HCT116 (cell line): ENCODE measurements around the gene RANBP17. TPM values are rescaled to one million over a fixed set of nuclear protein-coding genes. Genes with fewer than 3 reads are reported as not detected.
A peak's percentile ranks its signal among the peaks of the same experiment; 100 is the strongest.

ENCODE experiments used
- ATAC-seq: fragments of 200-7000 bp; cut with Tn5 transposase; 2 replicates; pipeline ENCODE4 v1.9.1; 2020; ENCODE audit warnings: mild to moderate bottlenecking, moderate library complexity
- BruUV-seq: library from RNA; stranded (reverse); fragments of 400-500 nt; replicated peaks from 2 replicates; lab custom pipeline; 2021; lab: Mats Ljungman, UMichigan
- CTCF ChIA-PET: fragments of 300-600 bp; sonication (Branson Sonifier 250); formaldehyde crosslinking; loops from one replicate; lab custom pipeline; 2021; ENCODE audit warnings: antibody characterized with exemption; lab: Charles Lee
- POLR2A ChIA-PET: fragments of 300-600, 350-600 bp; sonication (Branson Sonifier 250); formaldehyde crosslinking; loops from one replicate; lab custom pipeline; 2021; ENCODE audit warnings: antibody characterized with exemption; lab: Charles Lee
- RAD21 ChIA-PET, 2 experiments: fragments of 300-600 bp; sonication (Branson Sonifier 250); formaldehyde crosslinking; loops; one replicate each; lab custom pipeline; 2023; ENCODE audit warnings: low total read pairs in 2 of 2; ENCODE audit not compliant: uncharacterized antibody in 2 of 2, unreplicated experiment in 2 of 2, low non-redundant PET in 1 of 2; lab: Charles Lee
- DNase-seq: peaks from one replicate; pipeline ENCODE4 v3.0.0-alpha.2; 2010; ENCODE audit warnings: low read depth, low spot score
- H2AFZ ChIP-seq: fragments of 200-600 bp; shearing (Covaris generic), sonication (generic); 2 replicates; pipeline ENCODE4 v1.6.1; 2017; ENCODE audit warnings: low read depth, mixed run types, mixed read lengths, antibody characterized with exemption, low read length; ENCODE audit not compliant: poor library complexity, severe bottlenecking
- H3K27ac ChIP-seq: 2 replicates; pipeline ENCODE4 v1.5.1; 2012; ENCODE audit warnings: low read depth, low read length
- H3K27me3 ChIP-seq: fragments of 200-600 bp; sonication (generic); 2 replicates; pipeline ENCODE4 v1.6.1; 2016; ENCODE audit warnings: mixed run types, low read length, mixed read lengths; ENCODE audit not compliant: insufficient read depth
- H3K36me3 ChIP-seq, 2 experiments: fragments of 200-500 bp in 1 of 2; fragments of 200-600 bp in 1 of 2; sonication (Bioruptor generic) in 1 of 2; sonication (generic) in 1 of 2; 2 replicates each; pipeline versions ENCODE4 v1.5.1 to v1.6.1; 2014 to 2016; ENCODE audit warnings: low read length in 2 of 2, inconsistent platforms in 1 of 2, mixed read lengths in 1 of 2, mixed run types in 1 of 2; ENCODE audit not compliant: insufficient read depth in 2 of 2, control insufficient read depth in 1 of 2
- H3K4me1 ChIP-seq, 2 experiments: fragments of 200-600 bp in 1 of 2; sonication (generic) in 1 of 2; 2 replicates each; pipeline versions ENCODE4 v1.5.1 to v1.6.1; 2012 to 2017; ENCODE audit warnings: low read length in 2 of 2, inconsistent platforms in 1 of 2, mild to moderate bottlenecking in 1 of 2, mixed read lengths in 1 of 2, mixed run types in 1 of 2, moderate library complexity in 1 of 2; ENCODE audit not compliant: insufficient read depth in 2 of 2, control insufficient read depth in 1 of 2
- H3K4me2 ChIP-seq: fragments of 200-600 bp; sonication (generic); 2 replicates; pipeline ENCODE4 v1.6.1; 2017; ENCODE audit warnings: mixed run types, low read length, mixed read lengths
- H3K4me3 ChIP-seq, 2 experiments: fragments of 200-600 bp in 1 of 2; sonication (generic) in 1 of 2; replicated peaks in 1 of 2; 2 replicates each; pipeline ENCODE4 v1.5.1; 2011 to 2016; ENCODE audit warnings: low read length in 2 of 2, control low read depth in 1 of 2, low read depth in 1 of 2, mild to moderate bottlenecking in 1 of 2, mixed read lengths in 1 of 2, mixed run types in 1 of 2
- H3K79me2 ChIP-seq: fragments of 200-600 bp; sonication (generic); 2 replicates; pipeline ENCODE4 v1.6.1; 2017; ENCODE audit warnings: mild to moderate bottlenecking, mixed run types, low read length, moderate library complexity, mixed read lengths; ENCODE audit not compliant: insufficient read depth
- H3K9ac ChIP-seq: fragments of 200-600 bp; sonication (generic); 2 replicates; pipeline ENCODE4 v1.6.1; 2016; ENCODE audit warnings: low read length, mixed read lengths
- H3K9me2 ChIP-seq: fragments of 200-600 bp; sonication (generic), shearing (Covaris generic); 2 replicates; pipeline ENCODE4 v1.6.1; 2017; ENCODE audit warnings: mixed run types, mild to moderate bottlenecking, moderate library complexity; ENCODE audit not compliant: insufficient read depth
- H3K9me3 ChIP-seq, 2 experiments: fragments of 200-500 bp in 1 of 2; fragments of 200-600 bp in 1 of 2; sonication (Bioruptor generic) in 1 of 2; sonication (generic) in 1 of 2; 2 replicates each; pipeline ENCODE4 v1.6.1; 2014 to 2017; ENCODE audit warnings: low read length in 2 of 2, mixed read lengths in 2 of 2, inconsistent platforms in 1 of 2, low read depth in 1 of 2, mild to moderate bottlenecking in 1 of 2, mixed run types in 1 of 2, moderate library complexity in 1 of 2; ENCODE audit not compliant: control insufficient read depth in 1 of 2, insufficient read depth in 1 of 2
- H4K20me1 ChIP-seq: fragments of 200-600 bp; sonication (generic), shearing (Covaris generic); 2 replicates; pipeline ENCODE4 v1.6.1; 2017; ENCODE audit warnings: mixed run types, mild to moderate bottlenecking, moderate library complexity; ENCODE audit not compliant: insufficient read depth
- CBX3 ChIP-seq: IDR thresholded peaks from 2 replicates; pipeline ENCODE4 v1.6.1; 2012; ENCODE audit warnings: low read depth
- CEBPB ChIP-seq: IDR thresholded peaks from 2 replicates; pipeline ENCODE4 v1.6.1; 2012; ENCODE audit warnings: low read depth
- ELF1 ChIP-seq: IDR thresholded peaks from 2 replicates; pipeline ENCODE4 v1.6.1; 2012; ENCODE audit warnings: low read depth, borderline replicate concordance
- EZH2 ChIP-seq: fragments of 200-600 bp; sonication (generic); IDR thresholded peaks from 2 replicates; pipeline ENCODE4 v1.6.1; 2017; ENCODE audit warnings: antibody characterized with exemption, mixed run types
- EZH2phosphoT487 ChIP-seq: fragments of 200-600 bp; IDR thresholded peaks from 2 replicates; pipeline ENCODE4 v1.6.1; 2018; ENCODE audit warnings: antibody characterized with exemption, borderline replicate concordance
- FOSL1 ChIP-seq: IDR thresholded peaks from 2 replicates; pipeline ENCODE4 v1.6.1; 2012; ENCODE audit warnings: low read depth
- JUND ChIP-seq: IDR thresholded peaks from 2 replicates; pipeline ENCODE4 v1.6.1; 2012
- POLR2A ChIP-seq: IDR thresholded peaks from 2 replicates; pipeline ENCODE4 v1.7.0; 2011; ENCODE audit warnings: borderline replicate concordance; ENCODE audit not compliant: insufficient read depth, insufficient read length; ENCODE audit errors: extremely low read depth
- POLR2AphosphoS5 ChIP-seq: IDR thresholded peaks from 2 replicates; pipeline ENCODE4 v1.6.1; 2011; ENCODE audit warnings: mild to moderate bottlenecking, low read depth, low read length, moderate library complexity
- RAD21 ChIP-seq: IDR thresholded peaks from 2 replicates; pipeline ENCODE4 v1.6.1; 2012; ENCODE audit warnings: low read depth, mild to moderate bottlenecking
- SIN3A ChIP-seq: IDR thresholded peaks from 2 replicates; pipeline ENCODE4 v1.6.1; 2012; ENCODE audit warnings: low read depth
- SP1 ChIP-seq: IDR thresholded peaks from 2 replicates; pipeline ENCODE4 v1.6.1; 2012; ENCODE audit warnings: low read depth
- SRF ChIP-seq: IDR thresholded peaks from 2 replicates; pipeline ENCODE4 v1.6.1; 2012; ENCODE audit warnings: low read depth
- TCF7L2 ChIP-seq: IDR thresholded peaks from 2 replicates; pipeline ENCODE4 v1.7.0; 2011; ENCODE audit warnings: borderline replicate concordance, inconsistent platforms; ENCODE audit not compliant: insufficient read depth, insufficient read length; ENCODE audit errors: extremely low read depth
- YY1 ChIP-seq: IDR thresholded peaks from 2 replicates; pipeline ENCODE4 v1.6.1; 2011; ENCODE audit warnings: low read length, low read depth, moderate library complexity, mild to moderate bottlenecking; ENCODE audit not compliant: insufficient replicate concordance; ENCODE audit errors: extremely low read depth
- ZFX ChIP-seq: fragments of 450-650 bp; IDR thresholded peaks from 2 replicates; pipeline ENCODE4 v1.6.1; 2017
- intact Hi-C: fragments of 100-400 bp; cut with micrococcal nuclease; formaldehyde crosslinking; loops from 2 replicates; pipeline ENCODE4 v1.10.0; 2022
- total RNA-seq: library from RNA; stranded (reverse); gene quantifications from one replicate; pipeline ENCODE4 v1.2.1, GENCODE V29; 2021; ENCODE audit not compliant: unreplicated experiment
- TF ChIP-seq, protein P1 (sequence below): IDR thresholded peaks from 2 replicates; pipeline ENCODE4 v1.6.1; 2011; ENCODE audit warnings: mild to moderate bottlenecking, low read length, moderate library complexity; ENCODE audit not compliant: insufficient replicate concordance; ENCODE audit errors: extremely low read depth
- TF ChIP-seq, protein P2 (sequence below): IDR thresholded peaks from 2 replicates; pipeline ENCODE4 v1.6.1; 2012
- TF ChIP-seq, protein P3 (sequence below), 3 experiments: fragments of 200-600 bp in 1 of 3; sonication (generic) in 1 of 3; IDR thresholded peaks in 2 of 3; conservative IDR thresholded peaks in 1 of 3; 2 replicates each; pipeline ENCODE4 v1.5.1; 2012 to 2017; ENCODE audit warnings: low read depth in 2 of 3, low read length in 2 of 3, antibody characterized with exemption in 1 of 3, borderline replicate concordance in 1 of 3, control low read depth in 1 of 3, mild to moderate bottlenecking in 1 of 3, mixed read lengths in 1 of 3, mixed run types in 1 of 3, moderate library complexity in 1 of 3; ENCODE audit not compliant: insufficient read depth in 1 of 3
- TF ChIP-seq, protein P4 (sequence below): IDR thresholded peaks from 2 replicates; pipeline ENCODE4 v1.6.1; 2012

RANBP17 gene
- total RNA-seq, 1 experiment from 2014 or later, result 18.2 TPM

DNA sequence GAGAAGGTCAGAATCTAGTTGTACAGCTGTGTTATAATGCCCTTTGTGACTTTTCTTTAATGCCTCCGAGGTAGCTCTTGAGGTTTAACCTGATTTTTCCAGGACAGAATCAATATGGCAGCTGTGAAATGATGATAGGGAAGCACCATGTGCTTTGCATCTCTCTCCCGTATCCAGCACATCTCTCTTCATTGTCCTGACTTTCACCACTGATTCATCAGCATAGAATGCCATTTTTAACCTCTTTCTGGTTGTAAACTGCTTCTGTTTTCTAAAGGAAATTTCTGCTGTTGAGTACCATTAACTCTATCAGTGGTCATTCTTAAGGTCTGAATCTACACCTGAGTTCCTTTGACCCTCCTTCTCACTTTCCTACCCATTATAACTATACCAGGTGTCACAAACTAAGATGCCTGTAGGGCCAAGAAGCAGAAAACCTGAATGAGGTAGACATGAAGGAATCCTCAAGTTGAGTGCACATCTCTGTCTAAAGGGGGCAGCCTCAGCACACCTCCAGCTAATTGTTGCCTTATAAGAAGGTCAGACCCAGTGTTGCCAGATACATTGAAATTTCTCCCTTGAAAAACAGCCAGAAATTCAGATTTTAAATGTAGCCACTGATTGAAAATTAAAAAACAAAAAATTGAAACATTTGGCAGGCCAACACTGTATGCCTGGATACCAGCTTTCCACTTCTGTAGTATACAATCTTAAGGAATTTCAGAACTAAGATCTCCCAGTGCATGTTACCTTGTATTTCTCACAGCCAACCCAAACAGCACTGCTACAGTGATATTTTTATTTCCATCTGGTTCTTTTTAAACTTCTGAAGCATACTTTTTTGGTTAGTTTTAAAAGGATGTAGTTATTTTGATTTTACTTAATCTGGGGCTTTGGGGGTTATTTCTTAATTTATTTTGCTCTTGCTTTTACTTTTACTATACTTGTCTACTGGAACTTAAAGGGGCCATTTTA is 411.5 kb downstream of the RANBP17 start:
- DNase-seq, result peak; percentile 44
- Histone ChIP-seq H4K20me1 (no peaks in the 10 kb centered on the region), H3K27me3 (no peaks in the 10 kb centered on the region), H3K4me1 (no peaks in the 10 kb centered on the region), H2AFZ (no peak overlapping the region), H3K9ac (no peak overlapping the region), H3K27ac (no peak overlapping the region), H3K4me3 (no peak overlapping the region), H3K4me2 (no peak overlapping the region), H3K9me2 (no peaks in the 10 kb centered on the region), H3K9me3 (no peaks in the 10 kb centered on the region), H3K79me2 (no peaks in the 10 kb centered on the region), H3K36me3 (no peaks in the 10 kb centered on the region)
- ChIA-PET CTCF (interaction anchor here (0.8 to 2.4 kb wide), 6 partner anchors 9 to 68 kb away, joined by 3 to 22 read pairs (median 7); partner anchors contain the start of gene TLX3), POLR2A (no interaction called here), RAD21 (interaction anchor here in 1 of 2 experiments (1.3 kb wide), 1 partner anchor 69 kb away, joined by 6 read pairs; no protein-coding TSS in a partner anchor)
- ATAC-seq, result peak; percentile 97
- no TSS peak for BruUV-seq
- intact Hi-C loops, result loop anchor here (1.0 kb wide), 2 partner anchors 64 to 68 kb away; no protein-coding TSS in a partner anchor
- TF ChIP-seq, protein P1, sequence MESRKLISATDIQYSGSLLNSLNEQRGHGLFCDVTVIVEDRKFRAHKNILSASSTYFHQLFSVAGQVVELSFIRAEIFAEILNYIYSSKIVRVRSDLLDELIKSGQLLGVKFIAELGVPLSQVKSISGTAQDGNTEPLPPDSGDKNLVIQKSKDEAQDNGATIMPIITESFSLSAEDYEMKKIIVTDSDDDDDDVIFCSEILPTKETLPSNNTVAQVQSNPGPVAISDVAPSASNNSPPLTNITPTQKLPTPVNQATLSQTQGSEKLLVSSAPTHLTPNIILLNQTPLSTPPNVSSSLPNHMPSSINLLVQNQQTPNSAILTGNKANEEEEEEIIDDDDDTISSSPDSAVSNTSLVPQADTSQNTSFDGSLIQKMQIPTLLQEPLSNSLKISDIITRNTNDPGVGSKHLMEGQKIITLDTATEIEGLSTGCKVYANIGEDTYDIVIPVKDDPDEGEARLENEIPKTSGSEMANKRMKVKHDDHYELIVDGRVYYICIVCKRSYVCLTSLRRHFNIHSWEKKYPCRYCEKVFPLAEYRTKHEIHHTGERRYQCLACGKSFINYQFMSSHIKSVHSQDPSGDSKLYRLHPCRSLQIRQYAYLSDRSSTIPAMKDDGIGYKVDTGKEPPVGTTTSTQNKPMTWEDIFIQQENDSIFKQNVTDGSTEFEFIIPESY, result no peak
- no peak for TF ChIP-seq EZH2
- no peak for TF ChIP-seq JUND
- TF ChIP-seq ELF1, result no peak
- TF ChIP-seq FOSL1, result no peak
- TF ChIP-seq, protein P2, sequence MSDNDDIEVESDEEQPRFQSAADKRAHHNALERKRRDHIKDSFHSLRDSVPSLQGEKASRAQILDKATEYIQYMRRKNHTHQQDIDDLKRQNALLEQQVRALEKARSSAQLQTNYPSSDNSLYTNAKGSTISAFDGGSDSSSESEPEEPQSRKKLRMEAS, result no peak
- no peak for TF ChIP-seq SRF
- no peak for TF ChIP-seq POLR2AphosphoS5
- peak; percentile 75 for TF ChIP-seq RAD21
- TF ChIP-seq SIN3A, result no peak
- TF ChIP-seq TCF7L2, result no peak
- no peak for TF ChIP-seq YY1
- TF ChIP-seq, protein P3, sequence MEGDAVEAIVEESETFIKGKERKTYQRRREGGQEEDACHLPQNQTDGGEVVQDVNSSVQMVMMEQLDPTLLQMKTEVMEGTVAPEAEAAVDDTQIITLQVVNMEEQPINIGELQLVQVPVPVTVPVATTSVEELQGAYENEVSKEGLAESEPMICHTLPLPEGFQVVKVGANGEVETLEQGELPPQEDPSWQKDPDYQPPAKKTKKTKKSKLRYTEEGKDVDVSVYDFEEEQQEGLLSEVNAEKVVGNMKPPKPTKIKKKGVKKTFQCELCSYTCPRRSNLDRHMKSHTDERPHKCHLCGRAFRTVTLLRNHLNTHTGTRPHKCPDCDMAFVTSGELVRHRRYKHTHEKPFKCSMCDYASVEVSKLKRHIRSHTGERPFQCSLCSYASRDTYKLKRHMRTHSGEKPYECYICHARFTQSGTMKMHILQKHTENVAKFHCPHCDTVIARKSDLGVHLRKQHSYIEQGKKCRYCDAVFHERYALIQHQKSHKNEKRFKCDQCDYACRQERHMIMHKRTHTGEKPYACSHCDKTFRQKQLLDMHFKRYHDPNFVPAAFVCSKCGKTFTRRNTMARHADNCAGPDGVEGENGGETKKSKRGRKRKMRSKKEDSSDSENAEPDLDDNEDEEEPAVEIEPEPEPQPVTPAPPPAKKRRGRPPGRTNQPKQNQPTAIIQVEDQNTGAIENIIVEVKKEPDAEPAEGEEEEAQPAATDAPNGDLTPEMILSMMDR (IDR thresholded peaks at IDR 0.05 in 2 of 3, conservative IDR thresholded peaks at IDR 0.05 in 1 of 3; ENCODE audit: borderline replicate concordance in 1 of 3, insufficient read depth in 1 of 3, low read depth in 2 of 3, low read length in 2 of 3), result peak; percentile 61 to 63 (median 63)
- no peak for TF ChIP-seq POLR2A
- TF ChIP-seq, protein P4, sequence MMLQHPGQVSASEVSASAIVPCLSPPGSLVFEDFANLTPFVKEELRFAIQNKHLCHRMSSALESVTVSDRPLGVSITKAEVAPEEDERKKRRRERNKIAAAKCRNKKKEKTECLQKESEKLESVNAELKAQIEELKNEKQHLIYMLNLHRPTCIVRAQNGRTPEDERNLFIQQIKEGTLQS, result no peak
- no peak for TF ChIP-seq ZFX
- TF ChIP-seq CEBPB, result no peak
- TF ChIP-seq CBX3, result 0 out of 2 replicates have a peak, but pooled peaks have one; percentile 34
- TF ChIP-seq EZH2phosphoT487, result no peak
- no peak for TF ChIP-seq SP1
